ENCODE results near the gene MTMR2. TPM values are rescaled to one million over a fixed set of nuclear protein-coding genes. Genes with fewer than 3 reads are reported as not detected.

MTMR2 gene
- total and polyA plus RNA-seq, 2 of the 13 experiments (the other 11 are each of a cell fraction or from before 2014, with no cell fraction given): 12.7 to 22.3 TPM

GRCh38 chr11:95918056-95918455 is 5.9 kb downstream of the MTMR2 start (continued):
- TF ChIP-seq AKNA (CRISPR knock-in tag; IDR thresholded peaks at IDR 0.05; ENCODE audit: borderline replicate concordance): no peak
- no peak for TF ChIP-seq ZNF775 (CRISPR knock-in tag; IDR thresholded peaks at IDR 0.05; ENCODE audit: borderline replicate concordance)
- TF ChIP-seq LRRFIP1 (CRISPR knock-in tag; conservative IDR thresholded peaks at IDR 0.05): no peak
- no peak for TF ChIP-seq SETDB1 (CRISPR knock-in tag; IDR thresholded peaks at IDR 0.05; ENCODE audit: borderline replicate concordance)
- no peak for TF ChIP-seq PCBP2 (optimal IDR thresholded peaks at IDR 0.05; ENCODE audit: low read depth, low read length, poor library complexity, severe bottlenecking)
- no peak for TF ChIP-seq MTF1 (CRISPR knock-in tag; IDR thresholded peaks at IDR 0.05)
- TF ChIP-seq GABPA (IDR thresholded peaks at IDR 0.05; ENCODE audit: low read depth, low read length): no peak
- TF ChIP-seq GABPA (CRISPR knock-in tag; IDR thresholded peaks at IDR 0.05; ENCODE audit: low read depth): no peak
- no peak for TF ChIP-seq CBFB (CRISPR knock-in tag; IDR thresholded peaks at IDR 0.05)
- TF ChIP-seq TRIM22 (IDR thresholded peaks at IDR 0.05): no peak
- TF ChIP-seq ZNF292 (CRISPR knock-in tag; IDR thresholded peaks at IDR 0.05; ENCODE audit: borderline replicate concordance, low read depth): no peak
- TF ChIP-seq RXRB (CRISPR knock-in tag; IDR thresholded peaks at IDR 0.05; ENCODE audit: borderline replicate concordance): no peak
- TF ChIP-seq PRPF4 (IDR thresholded peaks at IDR 0.05; ENCODE audit: low read depth, low read length, poor library complexity, severe bottlenecking): no peak

Data from HepG2 (cell line).